Parathyroid adenoma (tissue), 2 donors: ENCODE results near the gene ARHGAP1.
A peak's percentile ranks its signal among the peaks of the same experiment; 100 is the strongest.

Experiments used
- H2AFZ ChIP-seq: fragments of 300-600 bp; sonication (generic); one replicate; pipeline ENCODE4 v1.7.0; 2017; ENCODE audit warnings: antibody characterized with exemption, mild to moderate bottlenecking
- H3K27ac ChIP-seq: fragments of 300-600 bp; sonication (generic); one replicate; pipeline ENCODE4 v1.7.0; 2017
- H3K27me3 ChIP-seq: fragments of 300-600 bp; sonication (generic); one replicate; pipeline ENCODE4 v1.7.0; 2017; ENCODE audit warnings: low read length; ENCODE audit not compliant: control insufficient read depth, insufficient read depth
- H3K36me3 ChIP-seq: fragments of 300-600 bp; sonication (generic); one replicate; pipeline ENCODE4 v1.7.0; 2017; ENCODE audit warnings: low read length; ENCODE audit not compliant: control insufficient read depth, insufficient read depth
- H3K4me1 ChIP-seq: fragments of 300-600 bp; sonication (generic); one replicate; pipeline ENCODE4 v1.7.0; 2017; ENCODE audit warnings: control low read depth
- H3K4me2 ChIP-seq: fragments of 300-600 bp; sonication (generic); one replicate; pipeline ENCODE4 v1.7.0; 2017; ENCODE audit warnings: low read length
- H3K4me3 ChIP-seq: fragments of 300-600 bp; sonication (generic); one replicate; pipeline ENCODE4 v1.7.0; 2017; ENCODE audit warnings: low read depth, low read length
- H3K79me2 ChIP-seq: fragments of 300-600 bp; sonication (generic); one replicate; pipeline ENCODE4 v1.7.0; 2017; ENCODE audit warnings: control low read depth
- H3K9ac ChIP-seq: fragments of 300-600 bp; sonication (generic); one replicate; pipeline ENCODE4 v1.7.0; 2017; ENCODE audit warnings: mild to moderate bottlenecking
- H3K9me3 ChIP-seq: fragments of 300-600 bp; sonication (generic); one replicate; pipeline ENCODE4 v1.7.0; 2017; ENCODE audit warnings: low read length; ENCODE audit not compliant: control insufficient read depth
- TF ChIP-seq, protein P1 (sequence below): fragments of 300-600 bp; sonication (generic); IDR thresholded peaks from one replicate; pipeline ENCODE4 v1.7.0; 2017; ENCODE audit warnings: antibody characterized with exemption, mild to moderate bottlenecking
- donor health status: primary hyperparathyroidism.

Gene ARHGAP1

DNA sequence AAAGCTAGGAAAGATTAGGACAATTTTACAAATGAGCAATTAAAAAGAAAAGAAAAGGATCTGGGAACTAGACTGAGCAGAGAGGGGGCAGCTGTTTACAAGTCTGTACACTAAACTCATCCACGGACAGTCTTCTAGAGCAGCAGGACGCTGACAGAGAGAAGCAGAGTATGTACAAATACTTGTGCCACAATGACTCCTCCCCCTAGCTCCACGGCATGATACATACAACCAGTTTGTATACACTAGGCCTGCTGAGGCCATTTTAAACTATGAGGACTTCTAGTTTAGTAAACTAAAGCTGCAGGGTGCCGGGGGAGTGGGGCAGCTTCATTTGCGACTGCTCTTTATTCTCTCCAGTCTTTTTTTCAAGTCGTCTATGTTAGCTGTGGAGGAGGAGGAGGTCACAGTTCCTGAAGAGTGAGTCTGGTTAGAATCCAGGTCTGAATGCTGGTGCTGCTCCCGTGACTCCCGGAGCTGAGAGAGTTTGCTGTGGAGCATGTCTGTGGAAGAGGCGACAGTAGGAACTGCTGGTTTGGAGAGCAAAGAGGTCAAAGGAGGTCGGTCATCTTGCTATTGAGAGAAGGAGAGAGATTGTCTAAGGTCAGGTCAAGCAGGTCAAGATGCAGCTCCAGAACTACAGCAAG is 43.4 kb upstream of the ARHGAP1 start:
- TF ChIP-seq, protein P1, sequence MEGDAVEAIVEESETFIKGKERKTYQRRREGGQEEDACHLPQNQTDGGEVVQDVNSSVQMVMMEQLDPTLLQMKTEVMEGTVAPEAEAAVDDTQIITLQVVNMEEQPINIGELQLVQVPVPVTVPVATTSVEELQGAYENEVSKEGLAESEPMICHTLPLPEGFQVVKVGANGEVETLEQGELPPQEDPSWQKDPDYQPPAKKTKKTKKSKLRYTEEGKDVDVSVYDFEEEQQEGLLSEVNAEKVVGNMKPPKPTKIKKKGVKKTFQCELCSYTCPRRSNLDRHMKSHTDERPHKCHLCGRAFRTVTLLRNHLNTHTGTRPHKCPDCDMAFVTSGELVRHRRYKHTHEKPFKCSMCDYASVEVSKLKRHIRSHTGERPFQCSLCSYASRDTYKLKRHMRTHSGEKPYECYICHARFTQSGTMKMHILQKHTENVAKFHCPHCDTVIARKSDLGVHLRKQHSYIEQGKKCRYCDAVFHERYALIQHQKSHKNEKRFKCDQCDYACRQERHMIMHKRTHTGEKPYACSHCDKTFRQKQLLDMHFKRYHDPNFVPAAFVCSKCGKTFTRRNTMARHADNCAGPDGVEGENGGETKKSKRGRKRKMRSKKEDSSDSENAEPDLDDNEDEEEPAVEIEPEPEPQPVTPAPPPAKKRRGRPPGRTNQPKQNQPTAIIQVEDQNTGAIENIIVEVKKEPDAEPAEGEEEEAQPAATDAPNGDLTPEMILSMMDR, result no peak
- no peak overlapping the region for H2AFZ ChIP-seq
- H3K4me2 ChIP-seq, result no peak overlapping the region
- no peak overlapping the region for H3K27ac ChIP-seq
- no peaks in the 10 kb centered on the region for H3K79me2 ChIP-seq
- no peaks in the 10 kb centered on the region for H3K36me3 ChIP-seq
- H3K27me3 ChIP-seq, result no peaks in the 10 kb centered on the region
- no peaks in the 10 kb centered on the region for H3K9me3 ChIP-seq
- H3K4me3 ChIP-seq, result no peak overlapping the region
- no peak overlapping the region for H3K9ac ChIP-seq
- peaks cover 4% of the 10 kb centered on the region for H3K4me1 ChIP-seq

DNA sequence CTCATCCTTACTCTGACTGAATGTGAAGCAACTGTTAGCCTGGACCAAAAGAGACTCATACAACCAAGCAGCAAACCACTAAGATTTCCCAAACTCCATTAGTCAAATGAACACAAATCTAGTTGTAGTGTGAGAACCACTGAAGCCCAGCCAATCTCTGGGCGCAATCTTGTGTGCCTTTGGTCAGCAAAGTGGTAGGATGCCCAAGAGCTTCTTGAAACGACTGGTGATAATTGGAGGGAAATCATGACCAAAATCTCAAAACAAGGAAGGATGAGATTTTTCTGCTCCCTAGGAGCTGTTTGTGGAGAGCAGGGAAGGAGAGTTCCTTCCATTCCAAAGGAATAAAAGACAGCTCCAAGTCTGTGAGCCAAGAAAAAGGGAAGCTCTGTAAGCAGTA is 42.6 kb upstream of the ARHGAP1 start:
- Histone ChIP-seq H3K36me3 (no peaks in the 10 kb centered on the region), H3K9ac (no peak overlapping the region), H3K4me1 (peaks cover 4% of the 10 kb centered on the region), H3K27ac (peak overlapping the region; percentile 66), H3K4me2 (no peak overlapping the region), H3K79me2 (no peaks in the 10 kb centered on the region), H2AFZ (no peak overlapping the region), H3K4me3 (no peak overlapping the region), H3K9me3 (no peaks in the 10 kb centered on the region), H3K27me3 (no peaks in the 10 kb centered on the region)
- TF ChIP-seq, protein P1, result no peak

DNA sequence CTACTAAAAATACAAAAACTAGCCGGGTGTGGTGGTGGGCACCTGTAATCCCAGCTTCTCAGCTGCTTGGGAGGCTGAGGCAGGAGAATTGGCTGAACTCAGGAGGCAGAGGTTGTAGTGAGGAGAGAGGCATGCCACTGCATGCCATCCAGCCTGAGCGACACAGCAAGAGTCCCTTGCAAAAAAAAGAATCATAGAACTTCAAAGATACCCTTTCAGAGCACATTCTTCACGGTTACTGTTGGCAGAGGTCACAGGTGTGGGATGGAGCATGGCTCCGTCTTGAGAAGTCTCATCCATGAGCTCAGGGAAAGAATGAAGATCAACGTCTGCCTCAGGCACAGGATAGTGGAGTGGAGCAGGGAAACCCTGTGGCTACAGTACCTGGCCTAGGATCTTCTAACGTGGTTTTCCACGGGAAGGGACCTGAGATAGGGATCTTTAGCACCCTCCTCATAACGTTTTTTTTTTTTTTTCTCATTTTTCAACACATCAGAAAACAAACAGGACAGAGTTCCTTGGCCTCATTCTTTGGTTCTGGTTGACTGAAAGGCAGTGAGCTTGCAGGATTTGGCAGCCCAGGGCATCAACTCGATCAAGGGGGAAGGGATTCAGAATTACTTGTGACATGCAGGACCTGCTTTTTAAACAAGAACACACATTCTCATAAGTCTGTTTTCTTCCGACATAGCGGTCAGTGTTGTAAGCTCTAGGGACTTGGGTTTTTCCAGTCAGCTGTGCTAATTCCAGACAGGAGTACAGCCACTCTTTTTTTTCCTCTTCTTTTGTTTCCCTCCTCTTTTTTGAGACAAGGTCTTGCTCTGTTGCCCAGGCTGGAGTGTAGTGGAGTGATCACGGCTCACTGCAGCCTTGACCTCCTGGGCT is 41.4 kb upstream of the ARHGAP1 start:
- Histone ChIP-seq H3K27me3 (no peaks in the 10 kb centered on the region), H3K9me3 (no peaks in the 10 kb centered on the region), H3K4me3 (no peak overlapping the region), H2AFZ (peak overlapping the region; percentile 17), H3K9ac (no peak overlapping the region), H3K36me3 (no peaks in the 10 kb centered on the region), H3K4me2 (peak overlapping the region; percentile 47), H3K4me1 (peaks cover 4% of the 10 kb centered on the region), H3K79me2 (no peaks in the 10 kb centered on the region), H3K27ac (peak overlapping the region; percentile 66)
- TF ChIP-seq, protein P1, result no peak

DNA sequence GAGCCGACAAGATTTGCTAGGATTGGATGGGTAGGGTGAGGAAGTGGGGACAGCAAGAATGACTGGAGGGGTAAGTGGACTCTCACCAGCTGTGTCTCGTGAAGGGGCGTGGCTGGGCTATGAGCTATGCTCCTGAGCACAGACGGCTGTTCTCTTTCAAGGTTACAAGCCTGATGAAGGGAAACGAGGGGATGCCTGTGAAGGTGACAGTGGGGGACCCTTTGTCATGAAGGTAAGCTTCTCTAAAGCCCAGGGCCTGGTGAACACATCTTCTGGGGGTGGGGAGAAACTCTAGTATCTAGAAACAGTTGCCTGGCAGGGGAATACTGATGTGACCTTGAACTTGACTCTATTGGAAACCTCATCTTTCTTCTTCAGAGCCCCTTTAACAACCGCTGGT is 38.5 kb upstream of the ARHGAP1 start:
- Histone ChIP-seq H3K9ac (no peak overlapping the region), H3K36me3 (no peaks in the 10 kb centered on the region), H3K4me1 (peaks cover 4% of the 10 kb centered on the region), H3K79me2 (no peaks in the 10 kb centered on the region), H3K27me3 (no peaks in the 10 kb centered on the region), H3K9me3 (no peaks in the 10 kb centered on the region), H3K4me3 (no peak overlapping the region), H3K27ac (no peak overlapping the region), H2AFZ (no peak overlapping the region), H3K4me2 (no peak overlapping the region)
- TF ChIP-seq, protein P1, result no peak
